DND-41 (cell line): ENCODE results near the gene CEACAM19.

Experiments
- EZH2 ChIP-seq: IDR thresholded peaks from 3 replicates; pipeline ENCODE4 v1.6.1; 2012; ENCODE audit warnings: borderline replicate concordance, low read depth, mild to moderate bottlenecking, moderate library complexity, low read length, inconsistent platforms; ENCODE audit not compliant: severe bottlenecking
- TF ChIP-seq, protein P1 (sequence below): IDR thresholded peaks from 2 replicates; pipeline ENCODE4 v1.5.1; 2012; ENCODE audit warnings: borderline replicate concordance, low read length, moderate library complexity, mild to moderate bottlenecking; ENCODE audit not compliant: poor library complexity, severe bottlenecking; ENCODE audit errors: extremely low read depth

DNA sequence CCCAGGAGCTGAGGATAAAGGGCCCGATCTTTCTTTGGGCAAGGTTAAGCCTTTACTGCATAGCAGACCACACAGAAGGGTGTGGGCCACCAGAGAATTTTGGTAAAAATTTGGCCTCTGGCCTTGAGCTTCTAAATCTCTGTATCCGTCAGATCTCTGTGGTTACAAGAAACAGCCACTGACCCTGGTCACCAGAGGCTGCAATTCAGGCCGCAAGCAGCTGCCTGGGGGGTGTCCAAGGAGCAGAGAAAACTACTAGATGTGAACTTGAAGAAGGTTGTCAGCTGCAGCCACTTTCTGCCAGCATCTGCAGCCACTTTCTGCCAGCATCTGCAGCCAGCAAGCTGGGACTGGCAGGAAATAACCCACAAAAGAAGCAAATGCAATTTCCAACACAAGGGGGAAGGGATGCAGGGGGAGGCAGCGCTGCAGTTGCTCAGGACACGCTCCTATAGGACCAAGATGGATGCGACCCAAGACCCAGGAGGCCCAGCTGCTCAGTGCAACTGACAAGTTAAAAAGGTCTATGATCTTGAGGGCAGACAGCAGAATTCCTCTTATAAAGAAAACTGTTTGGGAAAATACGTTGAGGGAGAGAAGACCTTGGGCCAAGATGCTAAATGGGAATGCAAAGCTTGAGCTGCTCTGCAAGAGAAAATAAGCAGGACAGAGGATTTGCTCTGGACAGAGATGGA is 8.4 kb upstream of the CEACAM19 start:
- TF ChIP-seq, protein P1, sequence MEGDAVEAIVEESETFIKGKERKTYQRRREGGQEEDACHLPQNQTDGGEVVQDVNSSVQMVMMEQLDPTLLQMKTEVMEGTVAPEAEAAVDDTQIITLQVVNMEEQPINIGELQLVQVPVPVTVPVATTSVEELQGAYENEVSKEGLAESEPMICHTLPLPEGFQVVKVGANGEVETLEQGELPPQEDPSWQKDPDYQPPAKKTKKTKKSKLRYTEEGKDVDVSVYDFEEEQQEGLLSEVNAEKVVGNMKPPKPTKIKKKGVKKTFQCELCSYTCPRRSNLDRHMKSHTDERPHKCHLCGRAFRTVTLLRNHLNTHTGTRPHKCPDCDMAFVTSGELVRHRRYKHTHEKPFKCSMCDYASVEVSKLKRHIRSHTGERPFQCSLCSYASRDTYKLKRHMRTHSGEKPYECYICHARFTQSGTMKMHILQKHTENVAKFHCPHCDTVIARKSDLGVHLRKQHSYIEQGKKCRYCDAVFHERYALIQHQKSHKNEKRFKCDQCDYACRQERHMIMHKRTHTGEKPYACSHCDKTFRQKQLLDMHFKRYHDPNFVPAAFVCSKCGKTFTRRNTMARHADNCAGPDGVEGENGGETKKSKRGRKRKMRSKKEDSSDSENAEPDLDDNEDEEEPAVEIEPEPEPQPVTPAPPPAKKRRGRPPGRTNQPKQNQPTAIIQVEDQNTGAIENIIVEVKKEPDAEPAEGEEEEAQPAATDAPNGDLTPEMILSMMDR, result no peak
- no peak for TF ChIP-seq EZH2
